ENCODE data around the gene NRG3. TPM values are rescaled to one million over a fixed set of nuclear protein-coding genes. Genes with fewer than 3 reads are reported as not detected.
A peak's percentile ranks its signal among the peaks of the same experiment; 100 is the strongest.

Gene NRG3
- total and polyA plus RNA-seq, 5 donors = 0.23 to 3.4 (median 1.4) TPM

- ATAC-seq (peak; percentile 88 to 96), DNase-seq (peak in 2 of 3 donors; percentile 19 to 48)
- Histone ChIP-seq H3K4me1 (ENCODE audit: control insufficient read depth, insufficient read depth, low read length) (no peaks in the 10 kb centered on the region), H3K27me3 (ENCODE audit: control insufficient read depth, insufficient read depth) (no peaks in the 10 kb centered on the region), H3K9me3 (ENCODE audit: control insufficient read depth, low read length) (no peaks in the 10 kb centered on the region), H3K27ac (ENCODE audit: low read length) (no peak overlapping the region), H3K4me3 (ENCODE audit: low read length) (no peak overlapping the region)
- intact Hi-C loops (cut with DNase I) = no loop called here
Observed at GRCh38 chr10:81866753-81867152, 8.2 kb upstream of the NRG3 start.

- no peak overlapping the region for H3K27ac ChIP-seq (ENCODE audit: low read length)
- DNase-seq = no peak
- ATAC-seq = no peak
- H3K9me3 ChIP-seq (ENCODE audit: control insufficient read depth, low read length) = no peaks in the 10 kb centered on the region
- no peak overlapping the region for H3K4me3 ChIP-seq (ENCODE audit: low read length)
- 81% methylated on average over 4 of the region's 4 CpGs for WGBS
- H3K4me1 ChIP-seq (ENCODE audit: control insufficient read depth, insufficient read depth, low read length) = no peaks in the 10 kb centered on the region
- no peaks in the 10 kb centered on the region for H3K27me3 ChIP-seq (ENCODE audit: control insufficient read depth, insufficient read depth)
- intact Hi-C loops (cut with DNase I) = no loop called here
Observed at GRCh38 chr10:81870472-81870871, 4.5 kb upstream of the NRG3 start.

GRCh38 chr10:81871558-81871957 is 3.4 kb upstream of the NRG3 start:
- H3K9me3 ChIP-seq (ENCODE audit: control insufficient read depth, low read length) = no peaks in the 10 kb centered on the region

GRCh38 chr10:81872206-81872862 is 2.7 kb upstream of the NRG3 start:
- no peak overlapping the region for H3K4me3 ChIP-seq (ENCODE audit: low read length)
- H3K9me3 ChIP-seq (ENCODE audit: control insufficient read depth, low read length) = no peaks in the 10 kb centered on the region
- H3K27ac ChIP-seq (ENCODE audit: low read length) = no peak overlapping the region
- H3K4me1 ChIP-seq (ENCODE audit: control insufficient read depth, insufficient read depth, low read length) = no peaks in the 10 kb centered on the region
- H3K27me3 ChIP-seq (ENCODE audit: control insufficient read depth, insufficient read depth) = no peaks in the 10 kb centered on the region
- intact Hi-C loops (cut with DNase I) = no loop called here
- ATAC-seq (peak in 1 of 2 donors; percentile 36), DNase-seq (no peak)
- WGBS = 66% methylated on average over 6 of the region's 6 CpGs

More at GRCh38 chr10:81871558-81871957, 3.4 kb upstream of the NRG3 start:
- WGBS = 94% methylated on average over 2 of the region's 2 CpGs
- no peak overlapping the region for H3K4me3 ChIP-seq (ENCODE audit: low read length)
- no peaks in the 10 kb centered on the region for H3K4me1 ChIP-seq (ENCODE audit: control insufficient read depth, insufficient read depth, low read length)
- intact Hi-C loops (cut with DNase I) = no loop called here
- H3K27me3 ChIP-seq (ENCODE audit: control insufficient read depth, insufficient read depth) = no peaks in the 10 kb centered on the region
- no peak for DNase-seq
- no peak overlapping the region for H3K27ac ChIP-seq (ENCODE audit: low read length)
- ATAC-seq = no peak

- no peak for ATAC-seq
- no peak for DNase-seq
- intact Hi-C loops (cut with DNase I) = no loop called here
- 31% methylated on average over 12 of the region's 12 CpGs for WGBS
- Histone ChIP-seq H3K27me3 (ENCODE audit: control insufficient read depth, insufficient read depth) (no peaks in the 10 kb centered on the region), H3K27ac (ENCODE audit: low read length) (no peak overlapping the region), H3K4me3 (ENCODE audit: low read length) (no peak overlapping the region), H3K9me3 (ENCODE audit: control insufficient read depth, low read length) (no peaks in the 10 kb centered on the region), H3K4me1 (ENCODE audit: control insufficient read depth, insufficient read depth, low read length) (no peaks in the 10 kb centered on the region)
Observed at GRCh38 chr10:81873231-81873931, 1.6 kb upstream of the NRG3 start.

GRCh38 chr10:81873932-81874816 is 820 bp upstream of the NRG3 start:
- intact Hi-C loops (cut with DNase I) = no loop called here
- Histone ChIP-seq H3K4me3 (ENCODE audit: low read length) (peak overlapping the region; percentile 79), H3K27ac (ENCODE audit: low read length) (no peak overlapping the region), H3K4me1 (ENCODE audit: control insufficient read depth, insufficient read depth, low read length) (no peaks in the 10 kb centered on the region), H3K9me3 (ENCODE audit: control insufficient read depth, low read length) (no peaks in the 10 kb centered on the region), H3K27me3 (ENCODE audit: control insufficient read depth, insufficient read depth) (no peaks in the 10 kb centered on the region)
- DNase-seq (peak; percentile 50 to 81 (median 79)), ATAC-seq (peak; percentile 62 to 75)
- 1% methylated on average over 80 of the region's 80 CpGs for WGBS

- intact Hi-C loops (cut with DNase I) = no loop called here
- Histone ChIP-seq H3K27ac (ENCODE audit: low read length) (no peak overlapping the region), H3K4me3 (ENCODE audit: low read length) (peak overlapping the region; percentile 79), H3K4me1 (ENCODE audit: control insufficient read depth, insufficient read depth, low read length) (no peaks in the 10 kb centered on the region), H3K9me3 (ENCODE audit: control insufficient read depth, low read length) (no peaks in the 10 kb centered on the region), H3K27me3 (ENCODE audit: control insufficient read depth, insufficient read depth) (no peaks in the 10 kb centered on the region)
- 1% methylated on average over 49 of the region's 49 CpGs for WGBS
- peak; percentile 13 to 19 for ATAC-seq
- DNase-seq = peak in 2 of 3 donors; percentile 42 to 45
Observed at GRCh38 chr10:81875467-81876252, 666 bp downstream of the NRG3 start.

GRCh38 chr10:81876253-81877077 is 1.5 kb downstream of the NRG3 start:
- Histone ChIP-seq H3K27me3 (ENCODE audit: control insufficient read depth, insufficient read depth) (no peaks in the 10 kb centered on the region), H3K4me3 (ENCODE audit: low read length) (peak overlapping the region; percentile 2), H3K4me1 (ENCODE audit: control insufficient read depth, insufficient read depth, low read length) (no peaks in the 10 kb centered on the region), H3K27ac (ENCODE audit: low read length) (no peak overlapping the region), H3K9me3 (ENCODE audit: control insufficient read depth, low read length) (no peaks in the 10 kb centered on the region)
- peak in 1 of 2 donors; percentile 59 for ATAC-seq
- intact Hi-C loops (cut with DNase I) = no loop called here
- DNase-seq = peak in 1 of 3 donors; percentile 53
- WGBS = 2% methylated on average over 25 of the region's 25 CpGs

GRCh38 chr10:81877596-81877995 is 2.6 kb downstream of the NRG3 start:
- H3K4me3 ChIP-seq (ENCODE audit: low read length) = no peak overlapping the region
- no peak overlapping the region for H3K27ac ChIP-seq (ENCODE audit: low read length)
- no peaks in the 10 kb centered on the region for H3K9me3 ChIP-seq (ENCODE audit: control insufficient read depth, low read length)
- ATAC-seq (no peak), DNase-seq (no peak)
- intact Hi-C loops (cut with DNase I) = no loop called here
- no peaks in the 10 kb centered on the region for H3K27me3 ChIP-seq (ENCODE audit: control insufficient read depth, insufficient read depth)
- WGBS = 52% methylated on average over 2 of the region's 2 CpGs
- H3K4me1 ChIP-seq (ENCODE audit: control insufficient read depth, insufficient read depth, low read length) = no peaks in the 10 kb centered on the region

- DNase-seq = no peak
- Histone ChIP-seq H3K4me3 (ENCODE audit: low read length) (no peak overlapping the region), H3K9me3 (ENCODE audit: control insufficient read depth, low read length) (no peaks in the 10 kb centered on the region), H3K27me3 (ENCODE audit: control insufficient read depth, insufficient read depth) (no peaks in the 10 kb centered on the region), H3K4me1 (ENCODE audit: control insufficient read depth, insufficient read depth, low read length) (no peaks in the 10 kb centered on the region), H3K27ac (ENCODE audit: low read length) (no peak overlapping the region)
- WGBS = 94% methylated on average over 1 of the region's 1 CpG
- no peak for ATAC-seq
- intact Hi-C loops (cut with DNase I) = no loop called here
Observed at GRCh38 chr10:81882011-81882410, 7.0 kb downstream of the NRG3 start.
